Measurements from ENCODE around the gene PNPLA3. TPM values are rescaled to one million over a fixed set of nuclear protein-coding genes. Genes with fewer than 3 reads are reported as not detected.

Gene PNPLA3
- total and polyA plus RNA-seq, 8 donors: 0.34 to 2.4 (median 0.50) TPM

- DNase-seq (no peak), ATAC-seq (peak; percentile 22)
- Histone ChIP-seq H3K36me3 (no peaks in the 10 kb centered on the region), H3K27me3 (peaks cover 3 to 77% of the 10 kb centered on the region in 2 donors), H3K4me3 (no peak overlapping the region), H3K9me3 (no peaks in the 10 kb centered on the region), H3K27ac (no peak overlapping the region), H3K4me1 (no peaks in the 10 kb centered on the region)
- intact Hi-C loops (cut with DNase I): no loop called here
- TF ChIP-seq CTCF (IDR thresholded peaks at IDR 0.05): no peak
Observed at GRCh38 chr22:43917521-43917920, 6.1 kb upstream of the PNPLA3 start.

GRCh38 chr22:43919106-43919973 lies 4.3 kb upstream of the PNPLA3 start:
- Histone ChIP-seq H3K4me3 (no peak overlapping the region), H3K9me3 (no peaks in the 10 kb centered on the region), H3K4me1 (peaks cover 7 to 11% of the 10 kb centered on the region in 2 donors), H3K36me3 (no peaks in the 10 kb centered on the region), H3K27me3 (peaks cover 9 to 87% of the 10 kb centered on the region in 2 donors), H3K27ac (no peak overlapping the region)
- DNase-seq: no peak
- intact Hi-C loops (cut with DNase I): no loop called here
- no peak for TF ChIP-seq CTCF (IDR thresholded peaks at IDR 0.05)
- no peak for ATAC-seq

GRCh38 chr22:43921370-43921769 lies 2.2 kb upstream of the PNPLA3 start:
- Histone ChIP-seq H3K36me3 (no peaks in the 10 kb centered on the region), H3K4me3 (no peak overlapping the region), H3K27ac (no peak overlapping the region), H3K4me1 (peaks cover 7 to 16% of the 10 kb centered on the region in 2 donors), H3K9me3 (no peaks in the 10 kb centered on the region), H3K27me3 (peaks cover 19 to 95% of the 10 kb centered on the region in 2 donors)
- intact Hi-C loops (cut with DNase I): no loop called here
- DNase-seq (no peak), ATAC-seq (no peak)
- no peak for TF ChIP-seq CTCF (IDR thresholded peaks at IDR 0.05)

GRCh38 chr22:43922123-43922522 lies 1.5 kb upstream of the PNPLA3 start:
- H3K4me1 ChIP-seq: peaks cover 7 to 16% of the 10 kb centered on the region in 2 donors
- intact Hi-C loops (cut with DNase I): no loop called here
- H3K36me3 ChIP-seq: no peaks in the 10 kb centered on the region
- ATAC-seq (no peak), DNase-seq (no peak)
- H3K27me3 ChIP-seq: peaks cover 19 to 89% of the 10 kb centered on the region in 2 donors
- no peak overlapping the region for H3K4me3 ChIP-seq
- H3K9me3 ChIP-seq: no peaks in the 10 kb centered on the region
- no peak overlapping the region for H3K27ac ChIP-seq
- TF ChIP-seq CTCF (IDR thresholded peaks at IDR 0.05): no peak

- TF ChIP-seq CTCF (IDR thresholded peaks at IDR 0.05): no peak
- no peak overlapping the region for H3K27ac ChIP-seq
- ATAC-seq (peak; percentile 21), DNase-seq (peak in 1 of 4 donors; percentile 28)
- H3K4me1 ChIP-seq: peaks cover 7 to 16% of the 10 kb centered on the region in 2 donors
- no peaks in the 10 kb centered on the region for H3K9me3 ChIP-seq
- peaks cover 19 to 78% of the 10 kb centered on the region in 2 donors for H3K27me3 ChIP-seq
- intact Hi-C loops (cut with DNase I): no loop called here
- peak overlapping the region; percentile 43 to 57 for H3K4me3 ChIP-seq
- no peaks in the 10 kb centered on the region for H3K36me3 ChIP-seq
Observed at GRCh38 chr22:43923191-43923590, 414 bp upstream of the PNPLA3 start.
